Stimulated activated CD4-positive, alpha-beta T cell treated with anti-CD3 and anti-CD28 coated beads, Interleukin-1b, Interleukin-23, amount 100 ng/mL, for 48 hours (primary cell): Measurements from ENCODE around the gene OR10G7.
"Not testable (repeated sequence)": the region's sequence is repeated elsewhere in the genome, so short reads cannot be mapped to it uniquely, and the experiment has no call there.

Experiments
- DNase-seq: peaks from one replicate; pipeline ENCODE4 v3.0.0-alpha.2; 2020

OR10G7 gene

DNA sequence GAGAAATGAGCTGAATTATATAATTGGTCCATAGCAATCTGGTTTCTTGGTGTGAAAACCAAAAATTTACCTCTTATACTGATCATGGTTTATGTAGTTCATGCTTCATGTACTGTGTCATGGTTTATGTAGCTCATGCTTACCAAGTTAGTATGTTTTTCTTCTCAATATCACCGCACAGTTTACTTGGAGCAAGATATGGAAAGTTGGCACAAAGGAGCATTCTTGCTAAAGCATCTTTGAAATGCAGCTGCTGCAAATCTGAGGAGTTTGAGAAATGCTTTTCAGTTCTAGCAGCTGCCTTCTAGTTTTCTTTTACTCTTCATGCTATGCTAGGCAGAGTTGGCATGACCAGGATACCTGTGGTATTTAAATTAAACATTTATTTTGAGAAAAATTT lies 4.5 kb downstream of the OR10G7 start:
- no peak for DNase-seq

DNA sequence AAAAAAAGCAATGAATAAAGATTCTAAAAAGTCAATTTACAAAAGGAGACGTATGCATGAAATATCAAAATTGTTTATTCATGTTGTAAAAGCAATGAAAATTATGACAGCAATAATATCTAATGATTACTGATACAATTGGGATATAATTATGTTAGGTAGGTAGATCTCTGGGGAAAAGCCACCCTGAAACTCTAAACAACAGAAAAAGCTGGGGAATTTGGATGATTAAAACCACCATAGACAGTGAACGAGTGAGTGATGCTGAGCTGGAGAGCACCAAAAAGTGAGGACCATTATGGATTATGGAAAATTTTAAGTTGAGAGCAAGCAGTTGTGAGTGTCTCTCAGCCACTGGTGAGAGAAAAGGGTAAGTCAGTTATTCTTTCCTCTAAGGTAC lies 14.6 kb downstream of the OR10G7 start, which contains the start of gene OR10G8:
TSS of gene OR10G8 (plus strand) at position 301 of the 400 bp plus-strand sequence. CDS start 2,825 bp downstream, outside the sequence.
- no peak for DNase-seq

DNA sequence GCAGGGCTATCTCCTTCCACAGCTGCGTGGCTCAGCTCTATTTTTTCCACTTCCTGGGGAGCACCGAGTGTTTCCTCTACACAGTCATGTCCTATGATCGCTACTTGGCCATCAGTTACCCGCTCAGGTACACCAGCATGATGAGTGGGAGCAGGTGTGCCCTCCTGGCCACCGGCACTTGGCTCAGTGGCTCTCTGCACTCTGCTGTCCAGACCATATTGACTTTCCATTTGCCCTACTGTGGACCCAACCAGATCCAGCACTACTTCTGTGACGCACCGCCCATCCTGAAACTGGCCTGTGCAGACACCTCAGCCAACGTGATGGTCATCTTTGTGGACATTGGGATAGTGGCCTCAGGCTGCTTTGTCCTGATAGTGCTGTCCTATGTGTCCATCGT lies 25.3 kb downstream of the OR10G7 start:
- DNase-seq = not testable (repeated sequence)

DNA sequence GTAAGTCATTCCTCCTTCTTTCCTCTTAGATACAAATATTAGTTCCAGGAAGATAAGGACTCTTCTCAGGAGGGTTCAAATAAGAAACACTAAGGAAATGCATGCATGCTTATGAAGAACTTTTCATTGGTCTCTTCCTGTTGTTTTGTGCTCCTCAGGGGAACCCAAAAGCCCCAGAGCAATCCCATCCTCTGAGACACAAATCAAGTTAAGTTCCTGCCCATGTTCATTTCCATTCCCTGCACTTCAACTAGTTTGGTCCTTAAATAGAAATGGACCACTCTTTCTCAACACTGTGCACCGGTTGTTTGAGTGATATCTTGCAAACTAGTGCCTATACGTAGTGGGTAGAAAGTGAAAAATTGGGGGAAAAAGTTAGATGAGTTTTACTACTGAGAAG lies 28.4 kb downstream of the OR10G7 start, which contains the start of gene OR10G4:
TSS of gene OR10G4 (plus strand) at position 301 of the 400 bp plus-strand sequence. CDS start 2,578 bp downstream, outside the sequence.
- DNase-seq = no peak

DNA sequence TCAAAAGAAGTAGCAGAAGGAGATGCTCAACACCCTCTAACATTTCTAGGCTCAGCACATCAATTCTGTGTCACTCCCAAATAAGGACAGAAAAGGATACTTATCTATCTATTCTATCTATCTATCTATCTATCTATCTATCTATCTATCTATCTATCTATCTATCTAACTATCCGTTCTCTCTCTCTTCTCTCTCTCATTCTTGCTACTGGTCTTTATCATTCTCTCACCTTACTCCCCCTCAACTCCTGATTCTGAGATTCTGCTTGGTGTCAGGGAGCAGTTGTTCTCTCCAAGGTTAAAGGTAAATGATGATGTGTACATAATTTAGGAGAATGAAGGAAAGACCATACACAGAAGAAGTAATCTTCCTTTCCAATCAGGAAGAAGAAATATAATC lies 46.0 kb downstream of the OR10G7 start, which contains the start of gene OR10G6:
TSS of gene OR10G6 (minus strand) at position 43 of the 400 bp plus-strand sequence. CDS start at position 43, 0 bp downstream.
- DNase-seq = no peak
